Sigmoid colon (tissue), 4 donors: Measurements from ENCODE around the gene SRSF2.

Experiments used
- CTCF ChIP-seq, 4 experiments: fragments of 450-650 bp in 3 of 4; fragments of 200-600 bp in 1 of 4; IDR thresholded peaks; one replicate each; pipeline ENCODE4 v1.5.1; 2016 to 2019; ENCODE audit warnings: antibody characterized with exemption in 4 of 4, mild to moderate bottlenecking in 3 of 4, moderate library complexity in 2 of 4
- EP300 ChIP-seq, 4 donors: sonication (generic); formaldehyde crosslinking; IDR thresholded peaks; one replicate each; pipeline ENCODE4 v1.6.1; 2017; ENCODE audit warnings: antibody characterized with exemption in 4 of 4
- POLR2A ChIP-seq, 2 donors: fragments of 450-650 bp; IDR thresholded peaks; one replicate each; pipeline ENCODE4 v1.6.1; 2016; ENCODE audit warnings: antibody characterized with exemption in 2 of 2, mild to moderate bottlenecking in 2 of 2, moderate library complexity in 2 of 2
- POLR2AphosphoS5 ChIP-seq, 4 donors: sonication (generic); formaldehyde crosslinking; IDR thresholded peaks; one replicate each; pipeline ENCODE4 v1.6.1; 2017; ENCODE audit warnings: antibody characterized with exemption in 4 of 4

GRCh38 chr17:76737676-76738467 is 741 bp upstream of the SRSF2 start, which contains the start of gene MFSD11:
- no peak for TF ChIP-seq CTCF (IDR thresholded peaks at IDR 0.05)
- peak; percentile 65 to 82 (median 79) for TF ChIP-seq POLR2AphosphoS5 (IDR thresholded peaks at IDR 0.05)
- peak; percentile 12 to 23 for TF ChIP-seq POLR2A (IDR thresholded peaks at IDR 0.05)
- no peak for TF ChIP-seq EP300 (IDR thresholded peaks at IDR 0.05)
